Activated effector memory CD4-positive, alpha-beta T cell treated with anti-CD3 and anti-CD28 coated beads, Interleukin-2, amount 50 U/mL, for 16 hours (primary cell): ENCODE data around the gene GPSM1.

Source experiments
- DNase-seq: peaks from one replicate; pipeline ENCODE4 v3.0.0-alpha.2; 2020

Gene GPSM1

DNA sequence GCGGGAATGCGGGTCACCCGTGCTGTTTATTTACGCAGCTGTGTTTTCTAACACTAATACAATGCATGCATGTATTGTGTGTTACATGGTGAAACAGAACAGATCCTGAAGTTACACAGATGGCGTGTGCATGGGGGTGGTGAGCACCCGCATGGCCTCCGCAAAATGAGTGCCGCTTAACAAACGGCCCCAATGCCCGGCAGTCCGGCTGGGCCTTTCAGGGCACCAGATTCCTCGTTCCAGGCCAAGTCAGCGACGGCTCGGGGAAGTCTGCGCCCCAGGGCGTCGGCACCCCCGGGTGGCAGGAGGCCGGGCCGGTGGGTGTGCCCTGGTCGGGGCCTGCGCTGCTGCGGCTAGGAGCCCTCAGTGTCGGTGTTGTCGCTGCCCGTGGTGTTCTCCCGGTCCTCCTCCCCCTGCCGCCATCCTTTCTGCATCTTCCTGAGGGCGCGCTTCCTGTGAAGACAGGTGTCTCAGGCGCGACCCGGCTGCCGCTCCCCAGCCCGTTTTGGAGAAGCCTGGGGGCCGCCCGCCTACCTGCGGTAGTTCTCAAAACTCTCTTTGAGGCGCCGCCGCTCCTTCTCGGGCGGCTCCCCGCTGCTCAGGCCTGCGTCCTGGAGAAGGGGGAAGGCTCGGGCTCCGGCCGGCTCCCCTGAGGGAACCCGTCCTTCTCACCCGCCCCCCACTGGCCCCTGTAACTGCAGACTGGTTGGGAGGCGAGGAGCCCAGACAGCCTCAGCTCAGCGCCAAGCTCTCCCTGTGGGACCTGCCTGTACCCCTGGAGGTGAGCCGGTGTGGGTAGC lies 36.8 kb downstream of the GPSM1 start:
- DNase-seq = no peak

DNA sequence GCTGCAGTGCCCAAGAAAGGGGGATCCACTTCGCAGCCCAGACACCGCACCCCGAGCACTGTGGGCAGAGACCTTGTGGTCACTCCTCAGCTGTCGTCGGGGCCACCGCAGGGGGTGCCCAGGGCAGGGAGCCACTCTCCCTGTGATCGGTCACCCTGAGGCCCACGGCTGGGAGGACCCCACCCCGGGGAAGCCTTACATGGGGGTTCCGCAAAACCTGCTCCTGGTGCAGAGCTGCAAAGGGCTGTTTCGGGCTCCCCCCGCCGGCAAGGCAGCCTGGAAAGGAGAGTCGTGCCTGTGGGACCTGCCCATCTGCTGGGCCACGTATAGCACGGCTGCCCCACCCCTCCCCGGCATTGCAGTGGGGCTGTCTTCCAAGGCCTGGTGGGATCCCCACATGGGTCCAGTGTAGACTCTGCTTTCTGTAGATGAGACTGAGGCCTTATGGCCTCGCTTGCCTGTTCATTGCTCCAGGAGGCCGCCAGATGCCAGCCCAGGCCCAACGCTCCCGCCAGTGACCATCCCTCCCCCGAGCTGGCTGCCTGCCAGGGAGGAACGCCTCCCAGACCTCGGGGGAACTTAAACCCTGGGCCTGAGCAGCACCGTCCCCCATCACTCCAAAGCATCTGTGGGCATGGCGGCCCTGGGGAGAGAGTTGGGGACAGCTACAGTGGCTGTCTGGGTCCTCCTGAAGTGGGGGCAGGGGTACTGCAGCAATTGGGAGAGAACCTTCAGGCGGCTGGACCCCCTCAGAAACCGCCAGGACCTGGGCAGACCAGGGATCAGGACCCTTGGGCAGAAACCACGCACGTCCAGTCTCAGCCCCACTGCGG lies 37.8 kb downstream of the GPSM1 start:
- no peak for DNase-seq

DNA sequence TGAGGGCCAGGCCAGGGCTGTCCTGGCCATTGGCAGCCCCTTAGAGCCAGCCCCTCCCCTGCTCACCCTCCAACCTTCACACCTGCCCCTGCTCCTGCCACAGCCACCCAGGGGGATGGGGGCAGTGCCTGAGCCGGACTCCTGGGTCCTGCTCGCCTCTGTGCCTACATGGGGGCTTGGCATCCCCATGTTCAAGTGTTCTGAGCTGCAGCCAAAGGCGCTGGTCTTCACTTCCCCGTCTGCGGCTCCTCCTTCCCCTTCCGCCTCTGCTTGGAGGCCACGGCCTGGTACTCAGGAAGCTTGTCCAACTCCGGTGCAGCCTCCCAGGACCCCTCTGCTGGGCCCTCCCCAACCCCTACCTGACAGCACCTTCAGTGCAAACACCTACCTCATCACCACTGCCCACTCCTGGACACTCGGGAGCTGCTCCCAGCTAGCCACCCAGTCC lies 38.5 kb downstream of the GPSM1 start:
- DNase-seq = no peak

DNA sequence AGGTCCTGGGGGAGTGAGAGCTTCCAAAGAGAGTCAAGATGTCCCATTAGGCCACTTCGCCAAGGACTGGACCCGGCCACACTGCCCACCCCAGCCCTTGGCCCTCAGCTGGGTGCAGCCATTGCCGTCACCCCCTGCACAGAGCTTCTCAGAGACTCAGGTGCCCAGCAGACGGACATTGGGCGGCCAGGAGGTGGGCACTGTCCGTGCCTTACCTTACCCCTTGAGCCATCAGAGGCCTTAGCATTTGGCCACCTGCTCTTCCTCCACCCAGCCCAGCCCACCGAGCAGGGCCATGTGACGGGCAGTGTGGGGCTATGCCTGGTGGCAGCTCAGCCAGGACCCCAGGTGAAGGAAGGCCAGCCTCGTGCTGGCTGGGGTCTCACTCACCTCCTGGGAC lies 39.5 kb downstream of the GPSM1 start:
- no peak for DNase-seq

DNA sequence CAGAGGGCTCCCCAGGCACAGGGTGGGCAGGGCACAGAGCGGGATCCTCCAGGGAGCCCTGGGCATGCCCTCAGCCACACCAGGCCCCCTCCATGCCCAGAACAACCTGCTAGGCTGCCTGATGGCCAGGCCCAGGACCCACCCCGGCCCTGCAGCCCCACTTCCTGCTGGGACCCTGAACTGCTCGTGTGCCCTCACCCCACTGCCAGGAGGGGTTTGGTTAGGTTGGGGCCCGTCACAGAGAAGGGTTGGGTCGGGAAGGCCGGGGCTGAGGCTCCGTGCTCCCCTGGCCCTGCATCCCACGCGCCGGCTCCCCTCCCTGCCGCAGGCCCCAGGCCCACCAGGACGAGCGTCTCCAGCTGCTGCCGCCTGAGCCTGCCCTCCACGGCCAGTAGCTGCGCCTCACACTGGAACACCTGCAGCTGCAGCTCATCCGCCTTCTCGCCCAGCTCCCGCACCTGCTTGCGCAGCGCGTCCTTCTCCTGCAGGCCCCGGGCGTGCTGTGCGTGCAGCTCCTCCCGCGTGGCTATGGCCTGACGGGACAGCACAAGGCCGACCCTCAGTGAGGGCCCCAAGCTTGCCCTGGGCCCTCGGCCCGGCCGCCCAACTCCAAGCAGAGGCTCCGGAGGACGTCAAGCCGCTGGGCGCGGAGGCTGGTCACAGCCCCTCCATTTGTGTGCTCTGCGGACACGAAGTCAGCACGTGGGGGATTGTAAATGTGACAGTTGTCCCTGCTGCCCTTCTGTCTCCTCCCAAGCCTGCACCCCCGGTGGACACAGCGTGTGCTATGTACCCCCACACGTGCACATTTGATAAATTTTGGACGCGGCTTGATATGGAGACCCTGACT lies 40.2 kb downstream of the GPSM1 start:
- no peak for DNase-seq

DNA sequence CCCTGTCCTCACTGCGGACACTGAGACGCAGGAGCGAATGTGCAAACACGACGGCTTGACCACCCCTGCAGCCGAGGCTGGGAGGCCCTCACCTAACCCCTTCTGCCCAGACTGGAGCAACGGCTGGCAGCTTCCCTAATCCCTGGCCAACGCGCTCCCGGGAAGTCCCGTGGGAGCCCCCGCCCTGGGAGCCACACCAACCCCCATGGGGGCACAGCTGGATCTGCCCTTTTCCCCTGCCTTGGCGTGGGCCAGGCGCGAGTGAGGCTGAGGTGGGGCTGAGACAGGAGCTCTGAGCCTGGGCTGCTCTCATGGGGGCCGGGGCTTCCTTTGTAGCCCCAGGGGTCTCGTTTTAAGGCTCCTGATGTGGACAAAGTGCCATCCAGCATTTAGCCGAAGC lies 40.9 kb downstream of the GPSM1 start:
- no peak for DNase-seq

DNA sequence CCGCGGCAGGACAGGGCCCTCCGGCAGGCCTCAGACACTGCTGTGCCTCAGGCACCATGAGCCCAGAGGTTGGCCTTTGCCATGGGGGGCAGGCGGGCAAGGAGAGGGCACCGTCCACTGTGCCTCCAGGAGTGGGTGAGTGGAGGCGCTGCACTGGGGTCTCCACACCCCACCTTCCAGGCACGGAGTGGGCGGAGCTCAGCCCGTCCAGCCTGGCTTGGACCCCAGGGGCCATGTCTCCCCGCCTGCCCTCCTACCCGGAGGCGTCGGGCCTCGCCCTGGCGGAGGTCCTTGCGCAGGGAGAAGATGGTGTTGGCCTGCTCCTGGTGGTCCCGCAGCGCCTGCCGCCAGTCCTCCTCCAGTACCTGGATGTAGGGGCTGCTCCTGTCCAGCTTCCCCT lies 42.7 kb downstream of the GPSM1 start:
- no peak for DNase-seq

DNA sequence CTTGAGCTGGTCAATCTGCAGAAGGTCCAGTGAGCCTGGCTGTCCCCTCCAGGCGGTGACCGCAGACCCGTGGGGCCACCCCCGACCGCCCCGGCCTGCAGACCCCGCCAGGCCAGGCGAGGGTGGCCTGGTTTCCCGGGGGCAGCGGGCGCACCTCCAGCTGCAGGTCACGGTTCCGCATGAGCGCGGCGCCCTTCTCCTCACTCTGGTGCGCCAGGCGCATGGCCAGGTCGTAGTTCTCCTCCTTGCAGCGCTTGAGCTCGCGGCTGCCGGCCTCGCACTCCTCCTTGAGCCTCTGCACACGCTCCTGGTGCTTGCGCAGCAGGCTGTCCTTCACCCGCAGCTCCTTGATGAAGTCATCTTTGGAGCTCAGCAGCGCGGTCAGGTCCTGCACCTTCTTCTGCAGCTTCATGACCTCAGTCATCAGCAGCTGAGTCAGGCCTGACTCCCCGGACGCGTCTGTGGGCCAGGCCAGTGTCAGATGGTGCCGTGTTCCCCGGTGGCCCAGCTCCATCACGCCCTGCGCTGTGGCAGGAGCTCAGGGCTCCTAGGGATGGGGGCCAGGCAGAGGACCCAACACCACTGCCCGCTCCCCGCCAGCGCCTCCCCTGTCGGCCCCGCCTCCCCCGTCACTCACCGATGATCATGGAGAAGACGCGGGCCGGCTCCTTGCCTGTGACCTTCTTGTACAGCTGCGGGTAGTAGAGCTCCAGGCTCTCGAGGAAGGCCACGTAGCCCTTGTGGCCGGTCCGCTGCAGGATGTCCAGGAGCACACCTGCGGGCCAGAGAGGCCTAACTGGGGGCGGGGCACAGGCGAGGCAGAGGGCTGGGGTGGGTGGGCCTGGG lies 43.6 kb downstream of the GPSM1 start:
- DNase-seq = no peak

DNA sequence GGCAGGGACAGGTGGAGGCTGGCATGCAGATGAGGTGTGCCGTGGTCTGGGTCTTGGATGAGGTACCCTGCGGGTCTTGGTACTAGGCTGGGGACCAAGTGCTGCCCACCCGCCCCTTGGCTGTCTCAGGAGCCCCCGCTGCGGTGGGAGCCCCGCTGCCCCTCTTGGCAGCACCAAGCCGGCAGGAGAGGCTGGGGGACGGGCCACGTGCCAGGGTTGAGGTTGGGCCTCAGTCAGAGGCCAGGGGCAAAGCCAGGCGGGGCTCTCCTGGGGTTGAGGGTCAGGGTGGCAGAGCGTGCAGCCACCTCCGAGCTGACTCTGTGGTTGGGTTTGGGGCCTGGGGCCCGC lies 44.2 kb downstream of the GPSM1 start:
- DNase-seq = no peak

DNA sequence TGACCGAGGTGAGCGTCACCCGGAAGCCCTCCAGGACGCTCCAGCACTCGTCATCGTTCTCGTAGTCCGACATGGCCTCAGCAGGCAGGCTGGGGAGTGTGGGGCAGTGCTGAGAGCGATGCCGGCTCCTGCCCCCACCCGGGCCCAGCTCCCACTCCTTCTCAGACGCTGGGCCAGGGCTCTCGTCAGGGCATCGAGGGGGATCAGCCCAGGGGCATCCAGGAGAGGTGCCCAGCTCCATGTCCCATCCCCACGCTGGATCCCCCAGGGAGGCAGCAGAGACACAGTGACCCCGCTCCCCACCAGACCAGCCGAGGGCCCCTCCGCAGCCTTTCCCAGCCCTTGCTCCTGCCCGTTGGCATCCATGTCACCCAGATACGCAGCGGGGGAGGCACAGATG lies 44.7 kb downstream of the GPSM1 start:
- no peak for DNase-seq

DNA sequence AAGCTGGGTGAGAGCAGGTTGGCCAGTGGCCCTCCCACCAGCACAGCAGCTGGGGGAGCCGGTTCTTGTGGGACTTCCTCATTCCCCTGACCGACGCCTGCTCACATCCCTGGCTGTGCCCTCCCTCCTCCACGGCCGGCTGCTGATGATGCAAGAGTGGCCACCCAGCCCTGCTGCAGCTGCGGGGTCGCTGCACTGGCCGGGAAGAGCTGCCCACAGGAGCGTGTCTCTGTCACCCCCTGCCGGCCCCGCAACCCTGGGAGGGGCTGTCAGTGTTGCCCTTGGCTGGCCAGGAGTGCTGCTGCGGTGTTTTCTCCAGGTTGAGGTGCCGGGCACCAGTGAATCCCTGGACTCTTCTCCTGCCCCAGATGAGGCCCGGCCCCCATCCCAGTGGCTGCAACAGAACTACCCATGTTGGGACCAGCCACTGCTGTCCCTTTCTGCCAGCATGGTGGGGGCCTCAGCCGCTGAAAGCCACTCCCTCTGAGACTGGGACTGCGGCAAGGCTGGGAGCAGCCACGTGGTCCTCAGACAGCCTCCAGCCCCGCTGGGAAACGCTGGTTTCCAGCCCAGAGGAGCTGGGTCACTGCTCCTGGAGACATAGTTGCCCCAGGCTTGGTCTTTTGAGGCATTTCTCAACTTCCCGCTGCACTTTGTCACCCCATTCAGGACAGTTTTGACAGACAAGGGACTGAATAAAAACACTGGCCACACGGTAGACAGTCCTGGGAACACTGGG lies 45.4 kb downstream of the GPSM1 start:
- no peak for DNase-seq

DNA sequence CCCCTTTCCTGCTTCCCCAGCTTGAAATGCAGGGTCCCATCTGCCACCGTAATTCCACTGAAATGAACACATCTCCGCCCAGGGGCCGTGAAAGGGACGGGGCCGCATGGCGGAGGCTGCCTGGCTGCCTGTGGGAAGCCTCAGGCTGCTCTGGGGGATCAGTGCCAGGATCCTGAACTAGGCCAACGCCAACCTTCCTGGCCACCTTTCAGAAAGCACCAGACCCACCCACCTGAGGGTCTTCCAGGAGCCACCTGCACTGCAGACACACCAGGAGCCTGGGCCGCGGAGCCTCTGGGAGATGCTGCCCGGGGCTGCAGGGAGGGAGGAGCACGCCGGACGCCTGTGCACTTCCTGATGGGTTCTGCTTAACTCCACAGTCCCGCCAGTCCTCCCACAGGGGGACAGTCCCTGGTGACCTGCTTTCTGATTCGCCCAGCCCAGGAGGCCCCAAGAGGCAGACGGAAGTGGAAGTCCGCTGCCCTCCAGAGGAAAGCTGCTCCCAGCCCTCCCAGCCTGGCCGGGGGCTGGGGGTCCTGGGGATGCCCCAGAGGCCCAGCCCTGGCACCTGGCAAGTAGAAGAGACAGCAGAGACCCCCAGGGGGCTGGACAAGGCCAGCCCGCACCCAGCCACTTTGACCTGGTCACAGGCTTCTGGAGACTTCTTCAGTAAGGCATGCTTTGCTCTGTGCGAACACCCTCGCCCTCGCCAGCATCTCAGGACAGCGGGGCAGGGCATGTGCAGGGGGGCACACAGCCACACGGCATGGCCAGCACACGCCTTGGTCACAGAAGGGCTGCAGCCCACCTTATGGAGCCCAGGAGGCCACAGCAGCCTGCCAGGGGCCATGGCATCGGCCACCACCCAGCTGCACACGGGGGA lies 46.2 kb downstream of the GPSM1 start, which contains the start of gene CARD9:
Gene CARD9, minus strand, starts transcription at position 370 of the 883 bp plus-strand sequence. CDS start 1,591 bp downstream, outside the sequence.
- no peak for DNase-seq

DNA sequence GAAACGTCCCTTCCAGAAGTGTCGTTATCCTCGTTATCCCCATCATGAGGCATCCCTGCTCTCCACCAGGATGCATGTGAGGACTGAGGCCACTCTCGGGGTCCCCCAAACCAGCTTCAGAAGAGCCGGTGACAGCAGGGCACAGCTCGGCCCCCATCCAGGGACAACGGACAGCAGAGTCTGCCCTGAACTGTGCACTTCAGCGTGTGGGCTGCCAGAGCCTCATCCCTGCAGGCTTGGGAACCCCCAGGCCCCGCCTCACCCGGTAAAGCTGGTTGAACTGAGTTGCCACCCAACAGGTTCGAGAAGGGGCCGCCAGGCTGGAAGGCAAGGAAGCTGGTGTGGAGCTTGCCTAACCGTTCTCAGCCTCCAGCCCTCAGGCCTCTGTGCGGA lies 46.8 kb downstream of the GPSM1 start:
- no peak for DNase-seq

DNA sequence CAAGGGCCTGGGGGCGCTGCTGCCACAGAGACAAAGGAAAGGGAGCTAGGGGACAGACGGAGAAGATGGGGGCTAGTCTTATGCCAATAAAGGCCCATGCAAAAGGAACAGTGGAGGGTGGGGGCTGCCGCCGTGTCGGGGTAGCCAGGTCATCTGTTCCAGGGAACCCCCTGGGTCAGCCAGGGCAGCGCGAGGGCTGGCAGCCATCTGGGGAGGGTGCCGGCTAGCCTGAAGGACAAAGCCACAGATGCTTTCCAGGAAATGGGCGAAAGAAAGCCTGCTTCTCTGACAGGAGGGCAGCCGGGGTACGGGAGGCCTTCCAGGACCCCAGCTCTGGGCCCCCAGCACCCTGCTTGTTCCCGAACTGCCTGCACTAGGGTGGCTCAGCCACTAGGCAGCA lies 47.8 kb downstream of the GPSM1 start:
- no peak for DNase-seq

DNA sequence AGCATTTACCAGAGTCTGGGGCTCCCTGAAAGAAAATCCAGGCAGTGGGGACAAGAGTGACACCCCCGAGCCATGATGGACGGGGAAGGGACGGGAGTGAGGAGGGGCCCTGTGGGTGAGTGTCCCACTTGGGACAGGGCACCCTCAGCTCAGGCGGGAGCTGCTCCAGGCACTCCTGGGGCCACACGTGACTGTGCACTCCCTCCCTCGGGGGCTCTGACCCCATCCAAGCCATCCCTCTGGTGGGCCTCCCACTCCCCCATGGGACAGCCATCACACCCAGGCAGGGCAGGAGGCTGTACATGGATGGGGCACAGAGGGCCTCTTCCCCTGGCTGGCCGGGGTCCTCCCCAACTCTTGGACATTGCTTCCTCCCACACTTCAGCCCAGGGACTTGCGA lies 49.1 kb downstream of the GPSM1 start:
- no peak for DNase-seq

DNA sequence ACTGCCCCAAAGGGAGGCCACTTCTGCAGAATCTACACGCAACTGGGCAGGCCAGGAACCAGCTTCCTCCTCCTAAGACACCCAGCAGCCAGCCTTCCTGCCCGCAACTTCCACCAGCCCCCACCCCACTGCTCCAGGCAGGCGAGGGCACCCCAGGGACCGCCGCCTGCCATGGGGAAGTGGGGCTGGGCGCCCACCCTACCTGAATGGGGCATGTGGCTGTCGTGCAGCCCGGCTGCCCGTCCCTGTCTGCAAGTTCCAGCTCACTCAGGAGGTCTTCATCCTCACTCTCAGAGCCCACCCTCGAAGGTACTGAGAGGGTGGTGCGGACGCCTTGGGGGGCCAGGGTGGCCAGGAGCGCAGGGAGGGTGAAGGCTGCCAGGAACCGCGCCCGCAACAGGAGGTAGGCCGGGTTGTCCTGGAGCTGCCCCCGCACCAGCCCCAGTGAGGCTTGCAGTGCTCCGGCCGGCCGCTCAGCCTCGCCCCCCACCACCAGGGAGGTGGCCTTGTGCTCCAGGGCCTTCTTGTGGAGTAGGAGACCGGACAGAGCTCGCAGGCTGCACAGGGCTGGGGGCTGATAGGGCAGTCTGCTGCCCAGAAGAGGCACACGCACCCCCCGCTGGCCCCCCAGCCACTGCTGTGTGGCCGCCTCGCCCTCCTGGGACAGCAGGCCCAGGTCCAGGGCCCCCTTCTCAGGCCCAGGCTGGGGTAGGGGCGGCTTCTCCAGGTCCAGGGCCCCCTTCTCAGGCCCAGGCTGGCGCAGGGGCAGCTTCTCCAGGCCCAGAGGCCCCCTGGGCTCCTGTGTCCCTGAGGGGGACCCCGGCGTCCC lies 50.2 kb downstream of the GPSM1 start:
- no peak for DNase-seq

DNA sequence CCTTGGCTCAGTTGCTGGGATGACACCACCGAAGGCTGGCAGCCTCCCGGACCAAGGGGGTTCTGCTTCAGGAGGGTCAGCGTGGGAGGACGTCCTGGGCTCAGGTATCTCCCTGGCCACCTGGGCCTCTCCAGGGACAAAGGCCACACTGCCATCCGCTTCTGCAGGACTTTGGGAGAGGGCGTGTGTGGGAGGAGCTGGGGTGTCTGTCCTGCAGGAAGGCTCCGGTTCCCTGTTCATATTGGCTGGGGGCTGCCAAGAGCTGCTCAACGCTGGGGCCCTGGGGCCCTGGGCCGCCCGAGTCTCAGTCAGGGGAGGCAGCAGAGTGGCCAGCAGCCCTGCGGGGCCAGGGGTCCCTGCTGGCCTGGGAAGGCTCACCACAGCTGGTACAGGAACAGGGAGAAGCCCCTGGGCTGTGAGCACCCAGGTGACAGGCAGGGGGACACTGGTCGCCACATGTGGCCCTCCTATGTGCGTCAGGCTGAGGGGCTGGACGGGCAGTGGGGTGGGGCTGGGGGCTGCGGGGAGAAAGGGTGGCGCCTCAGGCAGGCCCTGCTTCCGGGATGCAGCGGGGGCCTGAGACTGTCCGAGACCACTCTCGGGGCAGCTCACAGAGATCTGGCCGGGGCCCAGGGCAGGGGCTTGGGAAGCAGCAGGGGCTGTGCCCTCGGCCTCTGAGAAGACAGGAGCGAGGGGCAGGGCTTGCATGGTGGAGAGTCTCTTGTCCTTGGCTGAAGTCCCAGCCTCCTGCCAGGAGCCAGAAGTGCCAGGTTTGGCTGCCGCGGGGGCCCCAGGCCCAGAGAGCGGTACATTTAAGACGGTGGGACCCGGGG lies 51.0 kb downstream of the GPSM1 start:
- DNase-seq = no peak

DNA sequence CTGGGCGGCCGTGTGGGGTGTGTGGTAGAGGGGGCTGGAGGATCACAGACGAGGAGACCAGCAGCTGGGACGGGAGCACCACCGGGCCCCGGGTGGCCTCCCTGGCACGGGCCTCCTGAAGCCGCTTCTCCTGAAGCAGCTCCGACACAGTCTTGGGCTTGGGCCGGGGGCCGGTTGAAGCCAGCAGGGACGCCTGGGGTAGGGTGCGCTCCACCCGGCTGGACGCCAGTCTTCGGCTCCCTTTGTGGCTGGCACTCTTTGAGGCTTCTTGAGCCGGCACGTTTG lies 51.6 kb downstream of the GPSM1 start:
- no peak for DNase-seq

DNA sequence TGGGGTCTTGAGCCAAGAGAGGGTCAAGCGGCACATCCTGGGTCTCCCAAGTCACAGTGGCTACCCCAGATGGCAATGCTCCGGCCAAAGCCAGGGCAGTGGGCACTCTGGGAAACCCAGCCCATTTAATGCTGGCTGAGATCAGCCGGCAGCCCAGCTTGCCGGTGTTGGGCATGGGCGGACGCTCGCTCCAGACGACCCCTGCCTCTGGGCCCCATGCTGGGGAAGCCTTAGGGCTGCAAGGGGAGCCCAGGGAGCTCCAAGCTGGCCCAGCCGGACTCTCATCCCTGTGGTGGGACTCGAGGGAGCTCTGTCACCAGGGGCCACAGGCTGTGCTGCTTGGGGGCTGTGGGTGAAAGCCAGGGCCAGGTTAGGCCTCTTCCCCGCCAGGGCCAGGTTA lies 52.1 kb downstream of the GPSM1 start:
- no peak for DNase-seq
